ENCODE measurements around the gene ZPBP2. TPM values are rescaled to one million over a fixed set of nuclear protein-coding genes. Genes with fewer than 3 reads are reported as not detected.

Gene ZPBP2
- polyA plus RNA-seq, 1 donor from 2014 or later, result not detected

GRCh38 chr17:39835038-39835786 is 32.8 kb upstream of the ZPBP2 start:
- no peak overlapping the region for H3K4me3 ChIP-seq (ENCODE audit: low read length)
- H3K27me3 ChIP-seq (ENCODE audit: insufficient read depth, low read depth, low read length), result no peaks in the 10 kb centered on the region
- H3F3A ChIP-seq (ENCODE audit: insufficient read depth, low read length, poor library complexity, severe bottlenecking), result no peaks in the 10 kb centered on the region
- TF ChIP-seq REST (IDR thresholded peaks at IDR 0.05; ENCODE audit: borderline replicate concordance) (no peak), TAF1 (IDR thresholded peaks at IDR 0.05; ENCODE audit: low read depth) (no peak), CTCF (IDR thresholded peaks at IDR 0.05; ENCODE audit: poor library complexity, severe bottlenecking) (no peak), MXI1 (conservative IDR thresholded peaks at IDR 0.05; ENCODE audit: poor library complexity, severe bottlenecking) (no peak), EP300 (conservative IDR thresholded peaks at IDR 0.05; ENCODE audit: poor library complexity, severe bottlenecking) (no peak), RAD21 (conservative IDR thresholded peaks at IDR 0.05) (no peak), POLR2AphosphoS5 (IDR thresholded peaks at IDR 0.05) (no peak), SMC3 (conservative IDR thresholded peaks at IDR 0.05; ENCODE audit: poor library complexity) (no peak), EZH2 (IDR thresholded peaks at IDR 0.05; ENCODE audit: borderline replicate concordance, insufficient read depth, low read length, poor library complexity, severe bottlenecking) (no peak)
- no peaks in the 10 kb centered on the region for H3K79me2 ChIP-seq (replicated peaks; ENCODE audit: insufficient read depth, low read length)
- no peaks in the 10 kb centered on the region for H4K20me1 ChIP-seq (ENCODE audit: insufficient read depth)
- H3K9me2 ChIP-seq (ENCODE audit: insufficient read depth, low read length), result no peaks in the 10 kb centered on the region
- no peak overlapping the region for H3K4me2 ChIP-seq (ENCODE audit: low read length)
- no peaks in the 10 kb centered on the region for H3K9me3 ChIP-seq (ENCODE audit: low read length)
- H3K9ac ChIP-seq (ENCODE audit: low read length), result no peak overlapping the region
- H3K27ac ChIP-seq (ENCODE audit: low read length), result no peak overlapping the region
- no peak overlapping the region for H2AFZ ChIP-seq (ENCODE audit: low read depth, low read length)
- no peaks in the 10 kb centered on the region for H3K36me3 ChIP-seq (ENCODE audit: insufficient read depth, low read length)

GRCh38 chr17:39836117-39836516 is 31.9 kb upstream of the ZPBP2 start:
- H3F3A ChIP-seq (ENCODE audit: insufficient read depth, low read length, poor library complexity, severe bottlenecking), result no peaks in the 10 kb centered on the region
- no peak overlapping the region for H3K9ac ChIP-seq (ENCODE audit: low read length)
- H2AFZ ChIP-seq (ENCODE audit: low read depth, low read length), result no peak overlapping the region
- no peak overlapping the region for H3K27ac ChIP-seq (ENCODE audit: low read length)
- no peak overlapping the region for H3K4me2 ChIP-seq (ENCODE audit: low read length)
- H3K27me3 ChIP-seq (ENCODE audit: insufficient read depth, low read depth, low read length), result no peaks in the 10 kb centered on the region
- H3K36me3 ChIP-seq (ENCODE audit: insufficient read depth, low read length), result no peaks in the 10 kb centered on the region
- H3K9me2 ChIP-seq (ENCODE audit: insufficient read depth, low read length), result no peaks in the 10 kb centered on the region
- H3K9me3 ChIP-seq (ENCODE audit: low read length), result no peaks in the 10 kb centered on the region
- TF ChIP-seq EZH2 (IDR thresholded peaks at IDR 0.05; ENCODE audit: borderline replicate concordance, insufficient read depth, low read length, poor library complexity, severe bottlenecking) (no peak), POLR2AphosphoS5 (IDR thresholded peaks at IDR 0.05) (no peak), CTCF (IDR thresholded peaks at IDR 0.05; ENCODE audit: poor library complexity, severe bottlenecking) (no peak), RAD21 (conservative IDR thresholded peaks at IDR 0.05) (no peak), MXI1 (conservative IDR thresholded peaks at IDR 0.05; ENCODE audit: poor library complexity, severe bottlenecking) (no peak)
- H3K79me2 ChIP-seq (replicated peaks; ENCODE audit: insufficient read depth, low read length), result no peaks in the 10 kb centered on the region
- no peak overlapping the region for H3K4me3 ChIP-seq (ENCODE audit: low read length)
- no peaks in the 10 kb centered on the region for H4K20me1 ChIP-seq (ENCODE audit: insufficient read depth)

Data from neural cell (in vitro differentiated cells).